ENCODE data around the gene SBK2.

The SBK2 gene

GRCh38 chr19:55489711-55490477 is 47.0 kb downstream of the SBK2 start:
- TF ChIP-seq, protein P1, sequence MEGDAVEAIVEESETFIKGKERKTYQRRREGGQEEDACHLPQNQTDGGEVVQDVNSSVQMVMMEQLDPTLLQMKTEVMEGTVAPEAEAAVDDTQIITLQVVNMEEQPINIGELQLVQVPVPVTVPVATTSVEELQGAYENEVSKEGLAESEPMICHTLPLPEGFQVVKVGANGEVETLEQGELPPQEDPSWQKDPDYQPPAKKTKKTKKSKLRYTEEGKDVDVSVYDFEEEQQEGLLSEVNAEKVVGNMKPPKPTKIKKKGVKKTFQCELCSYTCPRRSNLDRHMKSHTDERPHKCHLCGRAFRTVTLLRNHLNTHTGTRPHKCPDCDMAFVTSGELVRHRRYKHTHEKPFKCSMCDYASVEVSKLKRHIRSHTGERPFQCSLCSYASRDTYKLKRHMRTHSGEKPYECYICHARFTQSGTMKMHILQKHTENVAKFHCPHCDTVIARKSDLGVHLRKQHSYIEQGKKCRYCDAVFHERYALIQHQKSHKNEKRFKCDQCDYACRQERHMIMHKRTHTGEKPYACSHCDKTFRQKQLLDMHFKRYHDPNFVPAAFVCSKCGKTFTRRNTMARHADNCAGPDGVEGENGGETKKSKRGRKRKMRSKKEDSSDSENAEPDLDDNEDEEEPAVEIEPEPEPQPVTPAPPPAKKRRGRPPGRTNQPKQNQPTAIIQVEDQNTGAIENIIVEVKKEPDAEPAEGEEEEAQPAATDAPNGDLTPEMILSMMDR (IDR thresholded peaks at IDR 0.05; ENCODE audit: low read depth, low read length), result no peak
- no peak overlapping the region for H3K4me3 ChIP-seq (ENCODE audit: low read depth, low read length)

DNA sequence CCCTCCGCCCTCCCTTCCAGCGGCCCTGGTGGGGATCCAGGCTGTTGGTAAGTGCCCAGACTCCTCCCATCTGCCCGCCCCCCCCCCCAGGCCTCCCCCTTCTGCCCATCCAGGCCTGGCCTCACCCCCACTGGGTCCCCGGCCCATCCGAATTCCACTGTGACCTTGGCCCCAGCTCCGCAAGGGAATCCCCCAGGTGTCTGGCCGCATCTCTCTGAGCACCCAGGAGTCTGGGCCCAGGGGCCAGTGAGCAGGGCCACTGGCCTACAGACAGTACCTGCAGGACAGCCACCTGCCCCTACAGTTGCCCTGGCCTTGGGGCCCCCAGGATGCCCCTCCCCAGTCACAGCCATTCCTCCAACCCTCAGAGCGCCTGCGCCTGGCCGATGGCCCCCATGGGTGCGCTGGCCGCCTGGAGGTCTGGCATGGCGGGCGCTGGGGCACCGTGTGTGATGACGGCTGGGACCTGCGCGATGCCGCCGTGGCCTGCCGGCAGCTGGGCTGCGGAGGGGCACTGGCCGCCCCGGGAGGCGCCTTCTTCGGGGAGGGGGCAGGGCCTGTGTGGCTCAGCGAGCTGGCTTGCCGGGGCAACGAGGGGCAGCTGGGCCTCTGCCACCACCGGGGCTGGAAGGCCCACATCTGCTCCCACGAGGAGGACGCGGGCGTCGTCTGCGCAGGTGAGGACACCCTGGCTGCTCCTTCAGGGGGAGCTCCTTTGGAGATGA is 47.8 kb downstream of the SBK2 start:
- TF ChIP-seq, protein P1 (IDR thresholded peaks at IDR 0.05; ENCODE audit: low read depth, low read length), result no peak
- H3K4me3 ChIP-seq (ENCODE audit: low read depth, low read length), result no peak overlapping the region; the same call in 1 of the 2 replicates

DNA sequence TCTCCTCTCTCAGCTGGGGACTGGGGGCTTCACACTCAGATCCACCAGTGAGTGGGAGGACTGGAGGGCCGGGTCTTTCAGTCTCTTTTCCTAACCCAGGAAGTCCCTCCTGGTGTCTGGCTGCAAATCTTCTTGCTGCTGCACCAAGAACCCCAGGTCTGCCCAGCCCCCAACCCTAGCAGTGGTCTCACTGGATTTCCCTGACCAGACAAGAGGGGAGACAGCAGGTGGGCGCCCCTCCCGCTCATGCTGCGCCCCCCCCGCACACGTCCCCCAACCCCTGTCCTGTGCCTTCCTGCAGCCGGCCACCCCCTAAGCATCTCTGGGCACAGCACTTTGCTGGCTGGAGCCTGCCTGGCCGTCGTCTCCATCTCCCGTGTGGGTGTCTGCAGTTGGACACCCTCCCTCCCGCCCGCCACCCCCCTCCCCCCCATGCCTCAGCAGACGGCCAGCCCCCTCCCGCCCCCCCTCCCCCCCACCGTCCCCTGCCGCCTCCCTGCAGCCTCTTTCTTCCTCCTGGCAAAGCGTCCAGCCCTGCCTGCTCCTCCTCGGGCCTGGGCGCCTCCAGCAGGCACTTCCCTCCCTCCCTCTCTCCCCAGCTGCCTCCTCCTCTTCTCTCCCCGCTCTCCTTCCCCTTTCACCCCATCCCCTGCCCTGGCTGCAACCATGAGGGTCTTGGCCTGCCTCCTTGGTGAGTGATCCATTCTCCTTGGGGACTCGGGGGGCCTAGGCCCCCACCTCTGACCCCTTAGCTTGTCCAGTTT is 48.8 kb downstream of the SBK2 start, which contains the start of gene SSC5D:
TSS of gene SSC5D (plus strand) at position 513 of the 764 bp plus-strand sequence. CDS start at position 667, 154 bp downstream.
- peak within 1 kb of the TSS; percentile 47 for H3K4me3 ChIP-seq (ENCODE audit: low read depth, low read length)
- TF ChIP-seq, protein P1 (IDR thresholded peaks at IDR 0.05; ENCODE audit: low read depth, low read length), result no peak

- TF ChIP-seq, protein P1 (IDR thresholded peaks at IDR 0.05; ENCODE audit: low read depth, low read length), result no peak
- peak overlapping the region; percentile 43 for H3K4me3 ChIP-seq (ENCODE audit: low read depth, low read length)
Measured at GRCh38 chr19:55486971-55487923, 49.7 kb downstream of the SBK2 start.

DNA sequence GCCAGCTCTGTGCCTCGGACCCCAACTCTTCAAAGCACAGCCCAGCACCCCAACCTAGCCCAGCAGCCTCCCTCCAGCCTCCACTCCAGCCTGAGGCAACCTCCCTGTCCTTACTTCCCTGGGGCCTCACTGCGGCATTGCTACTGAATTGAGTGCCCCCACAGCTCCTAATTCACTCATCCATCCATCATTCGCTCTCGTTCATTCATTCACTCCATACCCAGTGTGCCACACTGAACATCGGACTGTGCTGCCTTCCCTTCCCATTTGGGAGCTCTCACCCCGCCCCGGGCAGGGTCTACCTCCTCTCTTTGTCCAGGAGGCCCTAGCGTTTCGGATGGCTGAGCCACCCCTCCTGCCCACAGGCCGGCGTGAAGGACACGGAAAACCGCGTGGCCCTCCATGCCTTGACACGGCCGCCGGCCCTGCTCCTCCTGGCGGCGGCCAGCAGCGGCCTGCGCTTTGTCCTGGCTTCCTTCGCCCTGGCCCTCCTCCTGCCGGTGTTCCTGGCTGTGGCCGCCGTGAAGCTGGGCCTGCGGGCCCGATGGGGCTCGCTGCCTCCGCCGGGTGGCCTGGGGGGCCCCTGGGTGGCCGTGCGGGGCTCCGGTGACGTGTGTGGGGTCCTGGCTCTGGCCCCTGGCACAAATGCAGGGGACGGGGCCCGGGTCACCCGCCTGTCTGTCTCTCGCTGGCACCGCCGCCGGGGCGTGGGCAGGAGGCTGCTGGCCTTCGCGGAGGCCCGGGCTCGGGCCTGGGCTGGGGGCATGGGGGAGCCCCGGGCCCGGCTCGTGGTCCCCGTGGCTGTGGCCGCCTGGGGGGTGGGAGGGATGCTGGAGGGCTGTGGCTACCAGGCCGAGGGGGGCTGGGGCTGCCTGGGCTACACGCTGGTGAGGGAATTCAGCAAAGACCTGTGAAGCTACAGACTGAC is 50.6 kb downstream of the SBK2 start:
- TF ChIP-seq, protein P1 (IDR thresholded peaks at IDR 0.05; ENCODE audit: low read depth, low read length), result no peak
- H3K4me3 ChIP-seq (ENCODE audit: low read depth, low read length), result peak overlapping the region; percentile 43
